ENCODE measurements around the gene CADPS2. TPM values are rescaled to one million over a fixed set of nuclear protein-coding genes. Genes with fewer than 3 reads are reported as not detected.

Gene CADPS2
- total RNA-seq, 2 experiments from 2014 or later: not detected

GRCh38 chr7:122329145-122329802 is 557.0 kb downstream of the CADPS2 start:
- Mint-ChIP-seq H3K9me3 (ENCODE audit: low read depth) (no peaks in the 10 kb centered on the region), H3K27me3 (no peaks in the 10 kb centered on the region), H3K4me3 (no peak overlapping the region), H3K36me3 (ENCODE audit: low read depth) (no peaks in the 10 kb centered on the region), H3K4me1 (no peaks in the 10 kb centered on the region), H3K27ac (no peak overlapping the region)
- intact Hi-C loops (cut with DNase I, micrococcal nuclease): no loop called here
- DNase-seq (no peak), ATAC-seq (no peak)
- ChIA-PET POLR2A (interaction anchor here (0.6 kb wide), 1 partner anchor 816 kb away, joined by 4 read pairs; no protein-coding TSS in a partner anchor), CTCF (no interaction called here)

GRCh38 chr7:122327969-122328368 is 558.3 kb downstream of the CADPS2 start:
- ATAC-seq (no peak), DNase-seq (no peak)
- ChIA-PET CTCF (no interaction called here), POLR2A (no interaction called here)
- H3K4me3 Mint-ChIP-seq: no peak overlapping the region
- no peak overlapping the region for H3K27ac Mint-ChIP-seq
- H3K36me3 Mint-ChIP-seq (ENCODE audit: low read depth): no peaks in the 10 kb centered on the region
- H3K9me3 Mint-ChIP-seq (ENCODE audit: low read depth): no peaks in the 10 kb centered on the region
- H3K27me3 Mint-ChIP-seq: no peaks in the 10 kb centered on the region
- no peaks in the 10 kb centered on the region for H3K4me1 Mint-ChIP-seq
- intact Hi-C loops (cut with DNase I, micrococcal nuclease): no loop called here

- H3K4me1 Mint-ChIP-seq: no peaks in the 10 kb centered on the region
- no peaks in the 10 kb centered on the region for H3K36me3 Mint-ChIP-seq (ENCODE audit: low read depth)
- peaks cover 54% of the 10 kb centered on the region for H3K27me3 Mint-ChIP-seq
- no peak for DNase-seq
- H3K27ac Mint-ChIP-seq: no peak overlapping the region
- no peak for ATAC-seq
- intact Hi-C loops (cut with DNase I, micrococcal nuclease): loop anchor here in 1 of 2 experiments (2.0 kb wide), 1 partner anchor 14 kb away; no protein-coding TSS in a partner anchor
- peaks cover 8% of the 10 kb centered on the region for H3K9me3 Mint-ChIP-seq (ENCODE audit: low read depth)
- POLR2A ChIA-PET: interaction anchor here (0.6 kb wide), 1 partner anchor 755 kb away, joined by 3 read pairs; no protein-coding TSS in a partner anchor
- CTCF ChIA-PET: no interaction called here
- no peak overlapping the region for H3K4me3 Mint-ChIP-seq
These were observed 569.5 kb downstream of the CADPS2 start for GRCh38 chr7:122316467-122317388.

GRCh38 chr7:122315507-122316466 is 570.5 kb downstream of the CADPS2 start:
- no peak overlapping the region for H3K4me3 Mint-ChIP-seq
- H3K4me1 Mint-ChIP-seq: no peaks in the 10 kb centered on the region
- peaks cover 8% of the 10 kb centered on the region for H3K9me3 Mint-ChIP-seq (ENCODE audit: low read depth)
- ChIA-PET POLR2A (no interaction called here), CTCF (no interaction called here)
- DNase-seq (no peak), ATAC-seq (no peak)
- H3K27me3 Mint-ChIP-seq: peaks cover 60% of the 10 kb centered on the region
- H3K27ac Mint-ChIP-seq: no peak overlapping the region
- intact Hi-C loops (cut with DNase I, micrococcal nuclease): loop anchor here in 1 of 2 experiments (2.0 kb wide), 1 partner anchor 13 kb away; no protein-coding TSS in a partner anchor
- H3K36me3 Mint-ChIP-seq (ENCODE audit: low read depth): no peaks in the 10 kb centered on the region

GRCh38 chr7:122314284-122314683 is 572.0 kb downstream of the CADPS2 start:
- CTCF ChIA-PET: no interaction called here
- peaks cover 8% of the 10 kb centered on the region for H3K9me3 Mint-ChIP-seq (ENCODE audit: low read depth)
- H3K4me3 Mint-ChIP-seq: no peak overlapping the region
- no peaks in the 10 kb centered on the region for H3K36me3 Mint-ChIP-seq (ENCODE audit: low read depth)
- DNase-seq (no peak), ATAC-seq (no peak)
- intact Hi-C loops (cut with DNase I, micrococcal nuclease): no loop called here
- POLR2A ChIA-PET: no interaction called here
- H3K4me1 Mint-ChIP-seq: no peaks in the 10 kb centered on the region
- H3K27me3 Mint-ChIP-seq: peaks cover 67% of the 10 kb centered on the region
- no peak overlapping the region for H3K27ac Mint-ChIP-seq

GRCh38 chr7:122312789-122313188 is 573.5 kb downstream of the CADPS2 start:
- Mint-ChIP-seq H3K9me3 (ENCODE audit: low read depth) (peaks cover 8% of the 10 kb centered on the region), H3K36me3 (ENCODE audit: low read depth) (no peaks in the 10 kb centered on the region), H3K27me3 (peaks cover 66% of the 10 kb centered on the region), H3K27ac (no peak overlapping the region), H3K4me3 (no peak overlapping the region), H3K4me1 (no peaks in the 10 kb centered on the region)
- CTCF ChIA-PET: interaction anchor here (0.6 kb wide), 1 partner anchor 346 kb away, joined by 5 read pairs; no protein-coding TSS in a partner anchor
- DNase-seq: no peak
- POLR2A ChIA-PET: no interaction called here
- ATAC-seq: no peak
- intact Hi-C loops (cut with DNase I, micrococcal nuclease): no loop called here

GRCh38 chr7:122311734-122312450 is 574.4 kb downstream of the CADPS2 start:
- peaks cover 69% of the 10 kb centered on the region for H3K27me3 Mint-ChIP-seq

GRCh38 chr7:122311050-122311700 is 575.1 kb downstream of the CADPS2 start:
- no peaks in the 10 kb centered on the region for H3K36me3 Mint-ChIP-seq (ENCODE audit: low read depth)
- DNase-seq (no peak), ATAC-seq (no peak)
- H3K9me3 Mint-ChIP-seq (ENCODE audit: low read depth): peaks cover 8% of the 10 kb centered on the region
- H3K27me3 Mint-ChIP-seq: peaks cover 72% of the 10 kb centered on the region
- POLR2A ChIA-PET: no interaction called here
- no peak overlapping the region for H3K4me3 Mint-ChIP-seq
- H3K27ac Mint-ChIP-seq: no peak overlapping the region
- CTCF ChIA-PET: no interaction called here
- intact Hi-C loops (cut with DNase I, micrococcal nuclease): no loop called here
- H3K4me1 Mint-ChIP-seq: no peaks in the 10 kb centered on the region

More at GRCh38 chr7:122311734-122312450, 574.4 kb downstream of the CADPS2 start:
- CTCF ChIA-PET: interaction anchor here (0.6 kb wide), 1 partner anchor 347 kb away, joined by 5 read pairs; no protein-coding TSS in a partner anchor
- intact Hi-C loops (cut with DNase I, micrococcal nuclease): no loop called here
- H3K4me3 Mint-ChIP-seq: no peak overlapping the region
- H3K36me3 Mint-ChIP-seq (ENCODE audit: low read depth): no peaks in the 10 kb centered on the region
- POLR2A ChIA-PET: no interaction called here
- DNase-seq (no peak), ATAC-seq (no peak)
- no peak overlapping the region for H3K27ac Mint-ChIP-seq
- no peaks in the 10 kb centered on the region for H3K4me1 Mint-ChIP-seq
- peaks cover 8% of the 10 kb centered on the region for H3K9me3 Mint-ChIP-seq (ENCODE audit: low read depth)

GRCh38 chr7:122310119-122311021 is 575.9 kb downstream of the CADPS2 start:
- DNase-seq: no peak
- Mint-ChIP-seq H3K27ac (no peak overlapping the region), H3K27me3 (peaks cover 71% of the 10 kb centered on the region), H3K4me1 (no peaks in the 10 kb centered on the region), H3K4me3 (no peak overlapping the region), H3K9me3 (ENCODE audit: low read depth) (peaks cover 8% of the 10 kb centered on the region), H3K36me3 (ENCODE audit: low read depth) (no peaks in the 10 kb centered on the region)
- ChIA-PET POLR2A (no interaction called here), CTCF (no interaction called here)
- ATAC-seq: no peak
- intact Hi-C loops (cut with DNase I, micrococcal nuclease): no loop called here

GRCh38 chr7:122309421-122309820 is 576.8 kb downstream of the CADPS2 start:
- ChIA-PET POLR2A (no interaction called here), CTCF (no interaction called here)
- Mint-ChIP-seq H3K9me3 (ENCODE audit: low read depth) (peaks cover 3% of the 10 kb centered on the region), H3K36me3 (ENCODE audit: low read depth) (no peaks in the 10 kb centered on the region), H3K4me1 (no peaks in the 10 kb centered on the region), H3K4me3 (no peak overlapping the region), H3K27me3 (peaks cover 69% of the 10 kb centered on the region), H3K27ac (no peak overlapping the region)
- intact Hi-C loops (cut with DNase I, micrococcal nuclease): loop anchor here in 1 of 2 experiments (10.0 kb wide), 1 partner anchor 575 kb away; the partner anchor contains the start of gene CADPS2
- DNase-seq: no peak
- no peak for ATAC-seq

Data from activated CD4-positive, alpha-beta T cell treated with anti-CD3 and anti-CD28 coated beads for 36 hours (primary cell).